Right kidney (tissue), 1 donor: Measurements from ENCODE around the gene PLP2.
A peak's percentile ranks its signal among the peaks of the same experiment; 100 is the strongest.

Experiments
- DNase-seq: peaks from one replicate; pipeline ENCODE4 v3.0.0-alpha.2; 2016

PLP2 gene

DNA sequence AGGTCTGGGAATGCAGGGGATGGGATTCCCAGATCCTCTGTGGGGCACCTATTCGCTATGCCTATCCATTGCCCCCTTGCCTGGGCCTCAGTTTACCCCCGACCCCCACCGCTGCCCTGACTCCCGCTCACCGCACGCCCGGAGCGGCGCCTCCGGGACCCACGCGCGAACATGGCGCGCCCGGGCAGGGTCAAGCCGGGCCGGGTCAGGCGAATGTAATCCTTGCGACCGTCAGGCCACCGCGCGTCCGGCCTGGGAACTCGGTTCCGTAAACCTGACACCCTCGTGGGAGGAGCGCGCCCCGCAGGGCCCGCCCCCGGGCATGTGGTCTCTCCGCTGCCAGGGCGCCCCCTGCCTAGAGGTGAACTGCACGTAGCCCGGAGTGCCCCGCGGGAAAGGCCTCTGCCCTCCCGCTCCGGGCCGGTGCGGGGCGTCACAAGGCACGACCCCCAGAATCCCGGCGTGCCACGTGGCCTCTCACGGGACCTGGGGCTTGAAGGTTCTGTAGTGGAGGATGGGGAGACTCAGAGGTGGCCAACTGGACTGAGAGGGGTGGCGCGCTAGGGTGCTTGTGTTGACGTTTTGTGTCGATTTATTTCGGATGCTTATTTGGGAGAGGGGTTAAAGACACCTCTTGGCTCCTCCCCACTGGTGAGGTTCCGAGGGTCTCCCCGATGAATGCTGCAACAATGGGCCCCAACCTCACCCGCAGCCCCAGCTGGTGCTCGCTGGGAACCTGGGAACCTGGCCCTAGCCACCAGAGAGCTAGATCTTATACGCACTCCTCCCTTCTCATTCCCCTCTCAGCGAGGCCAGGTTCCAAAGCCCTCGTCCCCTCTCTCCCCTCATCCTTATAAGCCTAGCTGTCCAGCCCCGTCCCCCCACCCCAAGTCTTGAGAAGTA is 14.7 kb downstream of the PLP2 start, which contains the start of gene PRICKLE3:
TSS of gene PRICKLE3 (minus strand) at position 249 of the 903 bp plus-strand sequence. CDS start at position 173, 76 bp downstream.
- DNase-seq = peak; percentile 69

DNA sequence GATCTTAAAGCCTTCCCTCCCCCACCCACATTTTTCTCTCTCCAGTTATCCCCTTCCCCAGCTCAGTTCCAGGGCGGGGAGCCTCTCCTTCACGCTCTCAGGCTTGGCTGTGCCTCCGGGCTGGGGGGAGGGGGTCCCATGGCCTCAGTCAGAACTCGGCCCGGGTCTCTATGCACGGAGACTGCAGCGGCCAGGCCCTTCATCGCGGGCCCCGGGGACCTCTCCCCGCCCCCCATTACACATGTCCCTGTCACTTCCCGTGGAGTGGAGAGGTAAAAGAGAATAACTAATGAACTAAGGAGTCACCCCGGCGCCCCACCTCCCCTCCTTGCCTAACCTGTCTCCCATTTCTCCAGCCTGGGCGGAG is 15.3 kb downstream of the PLP2 start:
- DNase-seq = no peak

DNA sequence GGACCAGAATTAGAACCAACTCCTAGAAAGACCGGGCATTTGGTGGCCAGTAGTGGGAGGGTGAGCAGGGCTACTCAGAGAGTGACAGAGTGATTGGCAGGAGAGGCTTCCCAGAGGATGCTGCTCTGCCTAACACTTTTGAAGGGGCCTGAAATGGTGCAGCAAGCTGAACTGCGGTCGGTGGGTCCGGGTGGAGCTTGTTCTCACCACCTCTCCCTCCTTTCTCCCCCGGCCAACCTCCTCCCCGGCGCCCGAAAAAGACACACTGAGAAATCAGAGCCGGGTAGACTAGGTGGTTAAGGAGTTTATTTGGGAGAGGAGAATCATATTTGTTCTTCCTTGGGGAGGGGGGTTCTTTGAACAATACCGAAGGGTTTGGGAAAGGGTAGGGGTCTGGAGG is 15.8 kb downstream of the PLP2 start:
- DNase-seq = no peak

DNA sequence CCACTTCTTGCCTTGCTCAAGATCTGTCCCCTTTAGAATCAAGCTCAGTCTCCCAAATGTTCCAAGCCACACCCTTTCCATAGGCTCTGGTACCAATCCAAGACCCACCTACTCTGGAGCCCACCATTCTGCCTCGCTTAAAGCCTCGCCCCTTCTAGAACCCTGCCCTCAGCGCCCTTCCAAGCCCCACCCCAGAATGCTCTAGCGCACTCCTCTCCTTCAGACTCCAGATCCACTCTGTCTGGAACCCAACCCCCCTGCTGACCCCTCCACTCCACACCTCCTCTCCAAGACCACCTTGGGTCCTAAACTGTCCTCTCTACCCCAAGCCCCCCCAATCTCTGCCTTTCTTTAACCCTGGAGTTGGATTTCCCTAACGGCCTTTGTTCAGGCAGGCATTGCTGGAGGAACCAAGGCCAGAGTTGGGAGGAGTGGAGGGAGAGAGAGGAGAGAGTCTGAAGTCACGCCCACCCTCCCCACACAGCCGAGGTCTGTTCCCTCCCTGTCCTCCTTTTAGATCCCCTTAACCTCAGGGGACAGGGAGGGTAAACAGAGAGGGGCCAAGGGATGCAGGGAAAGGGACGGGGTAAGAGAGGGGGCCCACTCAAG is 16.9 kb downstream of the PLP2 start:
- DNase-seq = no peak

DNA sequence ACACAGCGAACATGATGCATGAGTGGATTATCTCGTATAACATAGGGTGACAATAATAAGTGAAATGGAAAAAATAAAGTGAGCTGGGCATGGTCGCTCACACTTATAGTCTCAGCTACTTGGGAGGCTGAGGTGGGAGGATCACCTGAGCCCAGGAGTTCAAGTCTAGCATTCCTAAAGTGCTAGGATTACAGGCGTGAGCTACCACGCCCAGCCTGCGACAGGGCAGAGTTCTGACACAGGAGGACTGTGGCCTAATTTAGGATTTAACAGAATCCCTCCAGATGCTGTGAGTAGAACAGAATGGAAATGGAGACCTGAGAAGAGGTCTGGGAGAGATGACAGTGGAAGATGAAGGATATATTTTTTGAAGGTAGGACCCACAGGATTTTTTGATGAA is 17.9 kb downstream of the PLP2 start:
- no peak for DNase-seq

DNA sequence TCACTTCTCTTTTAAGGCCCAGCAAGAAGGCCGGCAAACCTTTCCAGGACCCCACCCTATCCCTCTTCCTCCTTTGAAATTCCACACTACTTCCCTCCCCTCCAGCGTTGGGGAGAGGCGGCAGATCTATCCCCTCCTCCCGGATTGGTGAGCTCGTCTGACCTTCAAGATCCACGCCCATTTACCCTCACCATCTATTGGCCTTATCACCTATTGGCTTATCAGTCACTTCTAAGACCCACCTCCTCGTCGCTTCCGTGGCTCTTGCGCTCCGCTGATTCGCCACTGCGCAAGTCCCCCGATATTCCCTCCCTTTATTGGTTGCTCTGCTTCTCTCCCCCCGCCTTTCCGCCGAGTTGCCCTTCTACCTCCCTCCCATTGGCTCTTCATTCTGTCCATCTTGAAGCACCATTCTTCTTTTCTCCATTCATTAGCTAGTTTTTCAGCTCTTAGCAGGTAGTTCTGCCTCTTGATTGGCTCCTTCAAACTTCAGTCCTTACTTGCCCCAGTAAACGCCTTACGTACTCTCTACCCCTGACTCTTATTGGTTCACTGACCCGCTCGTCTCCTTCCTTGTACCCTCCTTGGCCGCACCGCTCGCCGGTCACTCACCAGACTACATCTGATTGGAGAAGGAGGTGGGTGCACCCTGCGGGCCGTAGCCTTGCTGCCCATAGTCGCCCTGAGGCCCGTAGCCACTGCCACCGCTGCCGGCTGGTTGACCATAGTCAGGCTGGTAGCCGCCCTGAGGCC is 19.3 kb downstream of the PLP2 start:
- DNase-seq = peak; percentile 78

DNA sequence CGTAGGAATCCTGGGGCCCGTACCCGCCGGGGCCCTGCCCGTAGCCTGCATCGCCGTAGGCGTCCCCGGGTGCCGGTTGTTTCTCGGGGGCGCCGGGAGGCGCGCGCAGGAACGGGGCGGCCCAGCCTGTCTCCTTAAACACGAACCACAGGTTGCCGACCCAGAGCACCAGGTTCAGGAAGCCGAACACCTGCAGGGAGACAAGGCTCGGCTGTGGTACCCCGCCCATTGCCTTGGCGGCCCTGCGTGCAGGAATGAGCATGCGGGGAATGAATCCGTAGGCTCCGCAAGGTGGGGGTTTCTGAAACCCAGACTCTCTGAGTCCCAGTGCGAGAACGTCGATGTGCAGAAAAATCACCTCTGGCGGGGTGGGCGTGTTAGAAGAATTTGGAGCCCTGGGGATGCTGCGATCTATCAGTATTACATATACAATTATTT is 19.9 kb downstream of the PLP2 start:
- no peak for DNase-seq

DNA sequence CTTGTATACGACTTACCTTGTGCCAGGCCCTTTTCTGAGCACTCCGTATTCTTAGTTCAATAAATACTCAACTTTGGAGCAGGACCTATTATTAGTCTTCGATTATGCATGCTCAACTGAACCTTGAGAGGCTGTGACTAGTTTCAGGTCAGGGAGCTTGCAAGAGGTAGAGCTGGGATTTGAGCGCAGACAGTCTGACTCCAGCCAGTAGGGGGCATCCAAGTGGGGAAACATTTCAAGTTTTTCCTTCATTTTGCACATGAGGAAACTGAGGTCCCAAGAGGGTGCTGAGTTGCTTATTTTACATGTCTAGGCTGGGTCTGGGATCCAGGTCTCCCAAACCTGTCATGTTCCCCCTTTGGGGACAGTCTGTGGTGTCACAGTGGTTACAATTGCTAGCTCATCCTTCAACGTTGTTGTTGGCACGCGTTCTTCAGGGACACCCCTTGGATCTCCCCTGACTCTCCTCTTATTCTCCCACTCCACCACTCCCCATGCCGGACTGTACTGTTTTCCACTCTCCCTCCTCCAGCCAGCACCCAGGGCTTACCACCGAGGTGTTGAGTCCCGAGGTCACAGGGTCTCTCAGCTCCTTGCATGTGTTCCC is 21.1 kb downstream of the PLP2 start:
- no peak for DNase-seq

DNA sequence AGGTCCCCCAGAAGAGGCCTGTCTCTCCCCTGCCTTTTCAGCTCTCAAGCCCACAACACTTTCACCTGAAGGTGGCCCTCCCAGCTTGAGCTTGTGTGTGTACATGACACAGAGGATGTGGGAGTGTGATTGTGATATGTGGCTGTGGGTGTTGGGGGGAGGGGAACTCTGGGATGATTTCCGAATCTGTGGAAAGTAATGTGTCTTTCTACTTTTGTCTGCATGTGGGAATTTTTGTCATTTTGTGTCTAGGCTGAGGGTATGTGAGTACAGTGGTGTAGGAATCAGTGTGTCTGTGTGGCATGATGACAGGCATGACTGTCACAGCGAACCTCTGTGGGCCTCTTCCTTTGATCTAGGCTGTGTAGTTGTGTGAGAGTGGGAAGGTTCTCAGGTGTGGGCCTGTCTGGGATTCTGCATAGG is 21.9 kb downstream of the PLP2 start:
- no peak for DNase-seq

DNA sequence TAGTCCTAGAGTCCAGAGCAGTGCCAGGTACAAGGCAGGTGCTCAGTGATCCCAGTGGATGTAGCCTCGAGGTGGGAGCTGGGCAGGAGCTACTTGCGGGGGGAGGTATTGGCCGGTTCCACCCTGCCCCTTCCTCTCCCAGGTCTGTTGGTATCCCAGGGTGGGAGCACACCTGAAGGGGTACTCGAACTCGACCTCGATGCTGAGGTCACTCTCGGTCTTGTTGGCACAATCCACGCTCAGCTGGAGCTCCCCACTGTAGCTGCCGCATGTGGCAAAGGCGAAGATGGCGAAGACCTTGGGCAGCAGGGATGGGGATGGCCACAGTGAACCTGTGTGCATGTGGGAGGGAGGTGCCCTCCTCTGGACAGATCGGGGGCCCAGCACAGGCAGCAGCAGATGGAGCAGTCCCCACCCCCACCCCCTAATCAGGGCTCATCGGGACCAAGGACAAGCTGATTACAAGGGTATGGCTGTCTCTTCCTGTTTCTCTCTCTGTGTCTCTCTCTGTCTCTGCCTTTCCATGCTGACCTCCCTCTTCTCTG is 25.9 kb downstream of the PLP2 start:
- no peak for DNase-seq

DNA sequence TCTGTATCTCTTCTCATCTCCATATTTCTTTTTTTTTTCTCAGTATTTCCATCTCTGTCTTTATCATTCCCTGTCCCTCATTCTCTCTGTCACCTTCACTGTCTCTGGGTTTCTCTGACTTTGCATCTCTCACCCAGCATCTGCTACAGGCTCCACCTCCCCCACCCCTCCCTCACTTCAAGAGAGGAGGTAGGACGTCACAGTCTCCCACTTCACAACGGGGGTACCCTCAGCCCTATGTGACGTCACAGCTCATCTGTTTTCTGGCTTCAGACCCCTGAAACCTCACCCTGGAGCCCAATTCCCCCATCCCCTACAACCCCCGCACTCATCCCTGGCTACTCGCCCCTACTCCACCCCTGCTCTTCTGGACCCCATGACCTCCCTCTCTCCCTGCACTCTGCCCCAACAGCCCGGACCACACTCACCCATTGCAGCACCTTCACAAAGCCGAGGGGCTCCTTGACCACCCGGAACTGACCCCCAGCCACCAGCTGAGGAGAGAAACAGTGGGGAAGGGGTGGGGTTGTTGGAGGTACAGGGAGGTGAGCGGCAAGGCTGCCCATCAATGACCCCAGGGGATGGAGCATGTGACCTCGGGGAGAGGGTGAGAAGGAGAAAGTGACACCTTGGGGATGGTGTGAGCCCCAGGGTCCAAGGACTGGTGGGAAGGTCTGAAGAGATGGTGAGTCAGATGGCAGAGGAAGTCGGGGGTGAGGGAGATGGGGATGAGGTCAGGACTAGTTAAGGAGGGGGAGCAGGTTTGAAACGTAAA is 27.0 kb downstream of the PLP2 start:
- DNase-seq = no peak

DNA sequence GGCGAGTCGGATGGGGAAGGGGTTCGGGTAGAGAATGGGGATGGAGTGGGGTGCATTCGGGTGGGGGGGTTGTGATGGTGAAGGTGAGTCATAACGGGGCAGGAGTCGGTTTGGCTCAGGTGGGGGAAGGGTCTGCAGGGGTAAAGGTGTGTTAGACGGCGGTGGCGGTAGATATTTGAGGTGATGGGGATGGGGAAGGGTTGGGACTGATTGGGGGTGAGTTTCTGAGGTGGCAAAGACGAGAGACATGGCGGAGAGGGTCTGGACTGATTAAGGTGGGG is 27.6 kb downstream of the PLP2 start:
- no peak for DNase-seq

DNA sequence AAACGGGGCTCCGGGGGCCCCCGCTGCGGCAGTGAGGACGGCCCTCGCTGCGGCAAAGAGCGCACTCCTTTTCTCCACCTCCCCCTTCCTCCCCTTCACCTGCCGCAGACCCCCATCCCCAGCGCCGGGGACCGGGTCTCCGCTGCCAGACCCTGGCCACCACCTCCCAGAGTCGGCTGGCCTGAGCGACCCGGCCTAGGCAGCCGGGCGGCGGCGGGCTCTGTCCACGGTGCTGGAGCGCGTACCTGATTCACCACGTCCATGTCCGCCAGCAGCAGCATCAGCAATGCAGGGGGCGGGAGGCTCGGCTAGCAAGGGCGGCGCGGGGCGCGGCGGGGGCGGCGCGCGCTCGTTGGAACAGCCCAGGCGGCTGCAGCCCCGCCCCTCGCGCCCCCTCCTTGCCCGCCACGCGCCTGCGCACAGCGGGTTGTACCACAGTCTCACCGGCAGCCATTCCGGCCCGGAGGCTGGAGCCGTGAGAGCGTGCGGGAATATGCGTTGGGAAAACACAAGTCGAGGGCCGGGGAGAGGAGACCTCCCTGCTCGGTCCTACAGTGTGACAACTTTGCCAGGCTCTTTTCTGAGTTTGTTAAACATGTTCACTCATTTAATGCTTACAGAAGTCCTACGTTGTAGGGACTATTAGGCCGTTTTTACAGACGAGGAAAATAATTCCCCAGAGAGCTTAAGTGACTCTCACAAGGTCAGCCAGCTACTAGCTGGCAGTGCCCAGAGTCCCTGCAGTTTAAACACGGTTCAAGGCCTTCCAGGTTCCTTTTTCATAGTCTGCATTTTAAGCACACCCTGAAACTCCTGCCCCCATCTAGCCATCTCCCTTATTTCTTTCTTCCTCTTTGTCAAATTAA is 28.4 kb downstream of the PLP2 start, which contains the start of gene SYP:
TSS of gene SYP (minus strand) at position 288 of the 866 bp plus-strand sequence. CDS start at position 281, 7 bp downstream.
- peak; percentile 72 for DNase-seq

DNA sequence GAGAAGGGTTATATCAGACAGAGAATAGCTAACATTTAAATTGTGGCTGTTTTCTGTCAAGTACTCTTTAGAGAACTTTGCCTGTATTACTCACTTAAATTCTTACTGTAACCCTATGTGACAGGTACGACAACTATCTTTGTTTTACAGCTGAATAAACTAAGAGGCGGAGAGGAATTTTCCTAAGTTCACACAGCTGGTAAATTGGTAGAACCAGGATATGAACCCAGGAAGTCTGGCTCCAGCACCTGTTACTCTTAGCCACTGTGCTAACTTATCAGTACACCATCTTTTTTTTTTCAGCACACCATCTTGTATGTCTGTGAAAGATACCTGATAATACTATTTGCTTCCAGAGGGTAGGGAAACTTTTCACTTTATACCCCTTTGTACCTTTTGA is 30.3 kb downstream of the PLP2 start:
- no peak for DNase-seq

DNA sequence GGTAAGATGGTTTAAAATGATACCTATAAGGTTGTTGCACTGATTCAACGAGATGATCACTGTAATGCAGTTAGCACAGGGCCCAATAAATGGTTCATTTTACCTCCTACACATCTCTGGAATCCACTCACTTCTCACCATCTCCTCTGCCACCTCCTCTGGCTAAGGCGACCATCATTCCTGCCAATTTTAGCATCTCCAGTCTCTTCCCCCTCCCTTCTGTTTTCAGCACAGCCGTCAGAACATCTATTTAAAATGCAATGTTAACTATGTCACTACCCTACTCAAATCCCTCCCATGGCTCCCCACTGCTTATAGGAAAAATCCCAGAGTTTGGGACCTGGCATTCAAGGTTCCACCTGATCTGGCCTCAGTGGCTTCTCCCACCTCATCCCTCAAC is 31.8 kb downstream of the PLP2 start:
- DNase-seq = no peak

DNA sequence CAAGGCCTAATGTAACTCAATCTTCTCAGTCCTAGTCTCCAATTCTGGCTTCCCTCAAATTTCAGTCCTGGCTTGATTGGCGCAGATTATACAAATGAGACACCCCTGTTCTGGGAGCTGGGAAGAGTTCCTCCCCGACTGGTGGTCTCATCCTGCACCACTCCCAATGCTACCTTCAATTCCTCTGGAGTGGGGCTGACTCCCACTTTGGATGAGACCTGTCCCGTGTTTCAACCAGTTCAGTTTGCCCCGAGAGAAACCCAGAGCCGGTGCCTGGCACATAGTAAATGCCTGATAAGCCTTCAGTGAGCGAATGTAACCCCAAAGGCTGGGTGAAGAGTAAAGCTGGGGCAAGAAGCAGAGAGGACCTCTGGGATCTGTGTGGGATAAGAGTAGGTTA is 32.3 kb downstream of the PLP2 start:
- DNase-seq = no peak

DNA sequence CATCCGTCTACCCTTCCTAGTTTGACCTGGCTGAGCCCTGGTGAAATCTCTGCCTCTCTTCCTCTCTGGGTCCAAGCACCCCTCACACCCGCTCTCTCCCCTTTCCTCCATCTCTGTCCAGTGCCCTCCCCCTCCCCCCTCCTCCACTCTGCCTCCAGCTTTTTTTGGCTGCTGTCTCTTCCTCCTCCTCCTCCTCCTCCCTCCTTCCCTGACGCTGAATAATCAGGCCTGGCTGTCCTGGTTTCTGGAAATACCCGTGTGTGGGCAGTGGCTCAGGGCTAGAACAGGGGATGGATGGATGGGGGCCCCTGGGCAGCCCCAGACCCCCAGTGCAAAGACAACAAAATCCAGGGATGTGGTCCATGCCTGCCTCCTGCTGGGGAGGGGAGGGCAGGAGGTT is 33.0 kb downstream of the PLP2 start:
- DNase-seq = no peak

DNA sequence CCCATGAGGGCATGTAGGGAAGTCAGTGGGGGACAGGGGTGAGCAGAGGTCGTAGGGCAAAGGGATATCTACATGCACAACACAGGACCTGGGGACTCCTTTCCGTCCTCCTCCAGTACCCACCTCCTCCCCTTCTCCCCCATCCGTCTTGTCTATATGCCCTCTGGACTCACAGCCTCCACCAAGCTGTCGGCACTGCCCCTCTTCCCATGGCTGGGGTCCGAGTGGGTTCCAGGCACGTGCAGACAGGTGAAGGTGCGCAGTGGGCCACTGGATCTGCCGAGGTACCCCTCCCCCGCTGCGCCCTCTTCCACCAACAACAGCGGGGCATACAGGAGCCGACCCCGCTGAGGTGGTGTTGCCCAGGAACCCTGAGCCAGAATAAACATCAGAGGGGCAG is 33.7 kb downstream of the PLP2 start:
- no peak for DNase-seq

DNA sequence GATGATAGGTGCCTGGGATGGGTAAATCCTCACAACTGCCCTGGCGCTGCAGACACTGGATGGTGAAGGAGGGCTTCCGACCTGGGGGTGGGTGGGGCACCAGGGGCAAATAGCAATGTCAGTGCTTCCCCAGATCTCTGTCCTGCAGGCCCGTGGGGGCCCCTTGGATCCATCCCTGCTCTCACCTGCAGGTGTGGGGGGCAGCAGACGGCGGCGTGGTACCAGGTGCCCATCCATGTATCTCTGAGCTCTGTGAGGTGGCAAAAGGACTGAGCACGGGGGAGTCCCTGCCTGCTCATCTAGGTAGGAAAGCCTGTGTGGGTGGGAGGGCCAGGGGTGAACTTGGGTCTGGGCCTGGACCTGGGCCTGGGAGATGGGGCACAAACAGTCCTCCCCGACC is 34.8 kb downstream of the PLP2 start:
- no peak for DNase-seq

DNA sequence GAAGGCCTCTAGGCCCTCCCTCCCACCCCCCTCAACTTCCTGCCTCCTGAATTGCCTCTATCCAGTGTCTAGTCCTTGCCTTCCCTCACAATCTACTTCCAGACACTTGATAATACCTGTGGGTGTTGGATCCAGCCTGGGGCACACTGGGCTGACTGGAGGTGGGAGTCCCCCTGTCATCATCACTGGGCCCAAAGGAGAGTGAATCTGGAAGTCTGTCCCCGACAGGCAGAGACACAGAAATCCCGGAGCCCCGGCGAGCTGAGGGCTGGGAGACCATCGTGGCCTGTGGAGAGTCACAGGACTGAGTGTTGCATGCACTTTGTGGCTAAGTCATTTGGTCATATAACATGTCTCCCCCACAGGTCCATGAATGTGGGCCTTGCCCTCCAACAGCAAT is 36.7 kb downstream of the PLP2 start:
- no peak for DNase-seq
